Pancreas (tissue), 10 donors: ENCODE data around the gene GRIP1. TPM values are rescaled to one million over a fixed set of nuclear protein-coding genes. Genes with fewer than 3 reads are reported as not detected.

Experiments
- ATAC-seq, 4 donors: fragments of 200-7000 bp; cut with Tn5 transposase; one replicate each; pipeline versions ENCODE4 v1.8.0 to v1.9.1; 2020; ENCODE audit warnings: mild to moderate bottlenecking in 4 of 4, moderate library complexity in 4 of 4
- DNase-seq, 6 donors: peaks; one replicate each; pipeline ENCODE4 v3.0.0-alpha.2; 2020
- FAIRE-seq: peaks from 2 replicates; lab custom pipeline; 2012; peaks lifted over from hg19 to GRCh38; lab: Jason Lieb, UNC
- H3K27ac ChIP-seq, 4 donors: fragments of 200-600 bp; sonication (generic); 1 replicate in 3 of 4; 2 replicates in 1 of 4; pipeline versions ENCODE4 v1.5.0 to v1.8.0; 2020
- H3K27me3 ChIP-seq, 4 donors: fragments of 200-600 bp; one replicate each; pipeline ENCODE4 v1.8.0; 2021
- H3K36me3 ChIP-seq, 3 donors: fragments of 200-600 bp; sonication (generic) in 1 of 3; one replicate each; pipeline versions ENCODE4 v1.5.0 to v1.8.0; 2020 to 2021
- H3K4me1 ChIP-seq, 3 donors: fragments of 200-600 bp; one replicate each; pipeline ENCODE4 v1.8.0; 2021
- H3K4me3 ChIP-seq, 4 donors: fragments of 200-600 bp; sonication (generic) in 2 of 4; one replicate each; pipeline versions ENCODE4 v1.5.0 to v1.8.0; 2020 to 2021
- H3K9me3 ChIP-seq, 4 donors: fragments of 200-600 bp; one replicate each; pipeline ENCODE4 v1.8.0; 2021
- WGBS, 2 donors: extraction: QIAGEN DNeasy Blood & Tissue Kit; methylation state at CpG; one replicate each; pipeline ENCODE4 v1.1.7; 2013; 5-methylcytosine and 5-hydroxymethylcytosine counted together
- intact Hi-C, 3 donors: fragments of 100-400 bp; cut with DNase I; formaldehyde crosslinking; loops; one replicate each; pipeline versions ENCODE4 v1.11.1 to v1.14.2; 2022
- polyA plus RNA-seq, 2 donors: library from polyadenylated mRNA; stranded (reverse); fragments of 200-250 nt; gene quantifications; one replicate each; pipeline ENCODE4 v1.2.3, GENCODE V29; 2013
- total RNA-seq, 6 donors: library from RNA; stranded (reverse); fragmentation: NEBNext Ultra II Directional in 4 of 6; extraction: Animal tissue kit (Norgen Biotek cat#: 25700) in 4 of 6; gene quantifications; one replicate each; pipeline versions ENCODE4 v1.2.1 to v1.2.4, GENCODE V29; 2021 to 2023
- TF ChIP-seq, protein P1 (sequence below), 4 donors: fragments of 200-600 bp; sonication (generic) in 3 of 4; IDR thresholded peaks; one replicate each; pipeline versions ENCODE4 v1.5.0 to v1.8.0; 2021; ENCODE audit warnings: antibody characterized with exemption in 4 of 4
- donor health status: healthy with polysubstance abuse.
- donor health status: DM: no; HTN: no; CAD: no; lungs with moderate emphysema.
- donor health status: DM: no; HTN: no; CAD: no.
- donor health status: control.
- donor health status: control.
- donor health status: Bipolar disorder and iron deficiency.
- donor health status: DM: yes; HTN: yes; CAD: no.
- donor health status: DM: no; HTN: no; CAD: no.
- donor health status: DM: no; HTN: no; CAD: no.
- donor health status: DM: yes; HTN: yes; CAD: no.

Gene GRIP1
- total and polyA plus RNA-seq, 8 donors = 0.89 to 6.8 (median 4.7) TPM

GRCh38 chr12:66516561-66516960 is 162.3 kb downstream of the GRIP1 start:
- DNase-seq (no peak), ATAC-seq (no peak), FAIRE-seq (no peak)
- intact Hi-C loops = no loop called here
- H3K9me3 ChIP-seq = no peaks in the 10 kb centered on the region
- no peak overlapping the region for H3K27ac ChIP-seq
- no peak overlapping the region for H3K4me3 ChIP-seq
- H3K4me1 ChIP-seq = no peaks in the 10 kb centered on the region
- TF ChIP-seq, protein P1, sequence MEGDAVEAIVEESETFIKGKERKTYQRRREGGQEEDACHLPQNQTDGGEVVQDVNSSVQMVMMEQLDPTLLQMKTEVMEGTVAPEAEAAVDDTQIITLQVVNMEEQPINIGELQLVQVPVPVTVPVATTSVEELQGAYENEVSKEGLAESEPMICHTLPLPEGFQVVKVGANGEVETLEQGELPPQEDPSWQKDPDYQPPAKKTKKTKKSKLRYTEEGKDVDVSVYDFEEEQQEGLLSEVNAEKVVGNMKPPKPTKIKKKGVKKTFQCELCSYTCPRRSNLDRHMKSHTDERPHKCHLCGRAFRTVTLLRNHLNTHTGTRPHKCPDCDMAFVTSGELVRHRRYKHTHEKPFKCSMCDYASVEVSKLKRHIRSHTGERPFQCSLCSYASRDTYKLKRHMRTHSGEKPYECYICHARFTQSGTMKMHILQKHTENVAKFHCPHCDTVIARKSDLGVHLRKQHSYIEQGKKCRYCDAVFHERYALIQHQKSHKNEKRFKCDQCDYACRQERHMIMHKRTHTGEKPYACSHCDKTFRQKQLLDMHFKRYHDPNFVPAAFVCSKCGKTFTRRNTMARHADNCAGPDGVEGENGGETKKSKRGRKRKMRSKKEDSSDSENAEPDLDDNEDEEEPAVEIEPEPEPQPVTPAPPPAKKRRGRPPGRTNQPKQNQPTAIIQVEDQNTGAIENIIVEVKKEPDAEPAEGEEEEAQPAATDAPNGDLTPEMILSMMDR (IDR thresholded peaks at IDR 0.05) = no peak
- no peaks in the 10 kb centered on the region for H3K27me3 ChIP-seq
- no peaks in the 10 kb centered on the region for H3K36me3 ChIP-seq
- WGBS, 2 donors = 65 to 78% methylated on average over 4 of the region's 4 CpGs

- Histone ChIP-seq H3K27ac (no peak overlapping the region), H3K4me3 (no peak overlapping the region), H3K27me3 (no peaks in the 10 kb centered on the region), H3K4me1 (no peaks in the 10 kb centered on the region), H3K36me3 (no peaks in the 10 kb centered on the region), H3K9me3 (no peaks in the 10 kb centered on the region)
- WGBS, 2 donors = 70 to 72% methylated on average over 2 of the region's 2 CpGs
- FAIRE-seq = no peak
- TF ChIP-seq, protein P1 (IDR thresholded peaks at IDR 0.05) = no peak
- intact Hi-C loops = no loop called here
- DNase-seq = no peak
- ATAC-seq = no peak
Observed at GRCh38 chr12:66516133-66516532, 162.7 kb downstream of the GRIP1 start.

DNA sequence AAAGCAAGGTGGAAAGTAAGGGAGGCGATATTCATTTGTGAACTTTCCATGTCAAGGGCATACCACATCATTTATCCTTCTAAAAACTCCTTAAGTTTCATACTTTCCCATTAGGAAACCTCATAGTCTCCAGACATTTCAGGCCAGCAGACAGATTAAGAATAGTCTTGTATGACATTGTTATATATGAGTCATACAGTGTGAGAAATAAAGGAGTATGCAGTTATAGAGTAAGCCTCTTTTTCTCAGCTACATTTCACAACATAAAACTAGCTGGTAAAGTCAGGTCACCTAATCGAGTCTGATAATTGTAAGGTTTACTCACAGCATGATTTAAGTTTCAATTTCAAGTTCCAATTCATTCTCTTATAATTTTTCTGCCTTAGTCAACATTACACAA is 164.3 kb downstream of the GRIP1 start:
- FAIRE-seq (no peak), DNase-seq (no peak), ATAC-seq (peak in 2 of 4 donors; percentile 14 to 44)
- no peaks in the 10 kb centered on the region for H3K36me3 ChIP-seq
- H3K4me3 ChIP-seq = no peak overlapping the region
- H3K27ac ChIP-seq = no peak overlapping the region
- no peaks in the 10 kb centered on the region for H3K4me1 ChIP-seq
- H3K27me3 ChIP-seq = no peaks in the 10 kb centered on the region
- no peaks in the 10 kb centered on the region for H3K9me3 ChIP-seq
- TF ChIP-seq, protein P1 (IDR thresholded peaks at IDR 0.05) = no peak
- WGBS, 2 donors = 46 to 70% methylated on average over 2 of the region's 2 CpGs
- intact Hi-C loops = no loop called here

GRCh38 chr12:66508025-66508424 is 170.9 kb downstream of the GRIP1 start:
- H3K9me3 ChIP-seq = no peaks in the 10 kb centered on the region
- FAIRE-seq (no peak), ATAC-seq (no peak), DNase-seq (no peak)
- TF ChIP-seq, protein P1 (IDR thresholded peaks at IDR 0.05) = no peak
- no peak overlapping the region for H3K4me3 ChIP-seq
- no peaks in the 10 kb centered on the region for H3K4me1 ChIP-seq
- no peaks in the 10 kb centered on the region for H3K36me3 ChIP-seq
- H3K27me3 ChIP-seq = no peaks in the 10 kb centered on the region
- intact Hi-C loops = no loop called here
- WGBS, 2 donors = 71 to 76% methylated on average over 2 of the region's 2 CpGs
- H3K27ac ChIP-seq = no peak overlapping the region

DNA sequence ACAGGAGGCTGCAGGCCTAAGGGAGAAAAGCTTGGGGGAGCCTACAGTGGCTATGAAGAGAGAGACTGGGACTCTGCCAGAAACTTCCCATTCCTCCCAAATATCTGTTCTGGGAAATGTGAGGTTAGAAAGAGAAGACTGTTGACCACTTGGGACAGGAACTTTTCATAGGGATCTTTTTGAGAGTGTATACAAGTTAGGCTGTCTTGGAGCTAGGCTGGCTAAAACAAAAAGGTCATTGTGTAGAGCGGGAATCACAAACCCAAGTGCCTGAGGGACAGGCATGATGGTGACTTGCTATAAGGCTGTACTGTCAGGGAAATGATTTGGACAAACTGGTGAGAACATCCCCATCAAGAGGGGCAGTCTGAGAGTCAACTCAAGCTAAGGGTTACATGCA is 175.1 kb downstream of the GRIP1 start:
- Histone ChIP-seq H3K4me1 (no peaks in the 10 kb centered on the region), H3K4me3 (no peak overlapping the region), H3K9me3 (no peaks in the 10 kb centered on the region), H3K27me3 (no peaks in the 10 kb centered on the region), H3K36me3 (no peaks in the 10 kb centered on the region), H3K27ac (no peak overlapping the region)
- WGBS, 2 donors = 95 to 99% methylated on average over 1 of the region's 1 CpG
- FAIRE-seq (no peak), DNase-seq (no peak), ATAC-seq (no peak)
- intact Hi-C loops = no loop called here
- TF ChIP-seq, protein P1 (IDR thresholded peaks at IDR 0.05) = no peak
